ENCODE results near the gene DUSP7.

Gene DUSP7

DNA sequence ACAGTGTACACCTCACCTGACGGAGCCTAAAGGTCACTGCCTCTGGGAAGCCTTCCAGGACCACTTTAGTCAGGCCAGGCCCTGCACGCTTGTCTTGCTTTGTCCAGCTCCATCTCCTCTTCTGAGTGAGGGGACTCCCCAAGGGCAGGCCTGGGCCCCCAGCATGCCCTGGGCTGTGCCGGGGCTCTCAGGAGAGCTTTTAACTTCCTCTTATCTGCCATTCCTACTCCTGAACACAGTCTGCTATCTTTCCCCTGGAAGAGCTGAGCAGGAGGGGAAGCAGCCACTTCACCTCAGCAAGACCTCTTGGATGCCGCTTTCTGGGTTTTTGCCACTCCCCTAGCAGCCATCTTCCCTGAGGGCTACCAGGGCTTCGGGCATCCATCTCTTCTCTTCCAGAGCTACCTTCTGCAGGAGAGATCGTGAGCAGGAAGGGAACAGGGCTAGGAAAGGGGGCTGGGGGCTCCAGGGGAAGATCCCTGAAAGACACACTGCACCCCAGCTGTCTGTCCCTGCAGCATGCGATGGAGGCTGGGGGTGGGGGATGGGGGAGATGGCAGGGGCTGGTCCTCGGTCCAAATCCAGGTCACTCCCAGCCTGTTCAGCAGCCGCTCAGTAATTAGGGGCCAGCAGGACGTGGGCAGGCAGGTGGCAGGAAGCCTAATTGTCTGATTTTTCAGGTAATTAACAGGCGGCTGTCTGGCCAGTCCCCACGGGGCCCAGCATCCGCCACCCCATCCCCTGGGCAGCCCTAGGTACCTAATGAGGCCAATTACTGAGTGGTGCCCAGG lies 40.7 kb downstream of the DUSP7 start:
- TF ChIP-seq, protein P1, sequence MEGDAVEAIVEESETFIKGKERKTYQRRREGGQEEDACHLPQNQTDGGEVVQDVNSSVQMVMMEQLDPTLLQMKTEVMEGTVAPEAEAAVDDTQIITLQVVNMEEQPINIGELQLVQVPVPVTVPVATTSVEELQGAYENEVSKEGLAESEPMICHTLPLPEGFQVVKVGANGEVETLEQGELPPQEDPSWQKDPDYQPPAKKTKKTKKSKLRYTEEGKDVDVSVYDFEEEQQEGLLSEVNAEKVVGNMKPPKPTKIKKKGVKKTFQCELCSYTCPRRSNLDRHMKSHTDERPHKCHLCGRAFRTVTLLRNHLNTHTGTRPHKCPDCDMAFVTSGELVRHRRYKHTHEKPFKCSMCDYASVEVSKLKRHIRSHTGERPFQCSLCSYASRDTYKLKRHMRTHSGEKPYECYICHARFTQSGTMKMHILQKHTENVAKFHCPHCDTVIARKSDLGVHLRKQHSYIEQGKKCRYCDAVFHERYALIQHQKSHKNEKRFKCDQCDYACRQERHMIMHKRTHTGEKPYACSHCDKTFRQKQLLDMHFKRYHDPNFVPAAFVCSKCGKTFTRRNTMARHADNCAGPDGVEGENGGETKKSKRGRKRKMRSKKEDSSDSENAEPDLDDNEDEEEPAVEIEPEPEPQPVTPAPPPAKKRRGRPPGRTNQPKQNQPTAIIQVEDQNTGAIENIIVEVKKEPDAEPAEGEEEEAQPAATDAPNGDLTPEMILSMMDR (conservative IDR thresholded peaks at IDR 0.05; ENCODE audit: low read depth, low read length), result no peak
- DNase-seq (ENCODE audit: low read depth), result no peak
- no peak overlapping the region for H3K4me3 ChIP-seq (ENCODE audit: low read depth, low read length)

DNA sequence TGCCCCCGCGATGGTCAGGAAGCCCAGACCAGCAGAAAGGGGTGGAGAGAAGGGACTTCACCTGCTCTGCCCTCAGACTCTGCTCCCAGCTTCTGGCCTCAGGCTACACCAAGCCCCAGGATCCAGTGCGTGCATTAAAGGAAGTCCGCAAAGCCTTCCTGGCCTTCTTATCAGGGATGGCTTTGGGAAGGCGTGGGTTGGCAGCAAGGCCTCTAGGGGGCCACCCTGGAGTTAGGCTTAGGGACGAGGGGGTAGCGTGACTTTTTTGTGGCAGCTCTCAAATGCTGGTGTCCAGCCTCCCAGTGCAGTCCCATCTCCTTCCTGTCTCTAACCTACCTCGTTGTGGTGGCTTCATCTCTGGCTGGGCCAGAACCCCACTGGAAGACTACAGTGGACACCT lies 41.8 kb downstream of the DUSP7 start:
- no peak for DNase-seq (ENCODE audit: low read depth)
- H3K4me3 ChIP-seq (ENCODE audit: low read depth, low read length), result no peak overlapping the region
- TF ChIP-seq, protein P1 (conservative IDR thresholded peaks at IDR 0.05; ENCODE audit: low read depth, low read length), result peak; percentile 44

DNA sequence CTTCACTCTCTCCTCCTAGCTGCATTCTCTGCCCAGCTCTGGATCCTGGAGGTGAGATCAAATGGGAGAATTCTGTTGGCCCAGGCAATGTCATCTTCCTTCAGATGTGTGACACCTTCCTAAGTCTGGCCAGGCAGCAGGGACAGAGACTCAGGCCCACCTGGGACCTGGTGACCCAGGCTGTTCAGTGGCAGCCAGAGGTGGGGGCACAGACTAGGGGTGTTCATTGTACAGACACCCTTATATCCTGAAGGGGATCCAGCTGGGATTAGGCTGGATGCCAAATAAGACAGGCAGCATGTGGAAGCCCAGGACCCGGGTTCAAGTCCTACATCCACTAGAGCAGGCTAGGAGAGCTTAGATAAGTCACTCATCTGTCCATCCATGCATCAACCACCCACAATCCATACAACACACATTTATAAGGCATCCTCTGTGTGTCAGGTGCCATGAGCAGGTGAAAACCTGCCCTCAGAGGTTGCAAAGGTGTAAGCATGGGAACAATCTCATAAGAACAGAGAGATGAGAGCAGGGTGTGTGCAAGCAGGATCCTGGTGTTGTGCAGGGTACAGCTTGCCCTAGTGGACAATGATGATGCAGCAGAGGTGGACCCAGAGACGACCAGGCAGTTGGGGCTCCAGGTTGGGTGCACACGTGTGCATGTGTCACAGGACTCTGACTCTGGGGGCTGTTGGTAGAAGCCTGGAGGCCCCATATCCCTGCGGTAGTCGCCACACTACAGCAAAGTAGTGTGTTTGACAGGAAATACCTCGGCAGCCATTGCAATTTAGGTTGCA lies 42.4 kb downstream of the DUSP7 start:
- no peak overlapping the region for H3K4me3 ChIP-seq (ENCODE audit: low read depth, low read length)
- TF ChIP-seq, protein P1 (conservative IDR thresholded peaks at IDR 0.05; ENCODE audit: low read depth, low read length), result peak; percentile 28
- DNase-seq (ENCODE audit: low read depth), result no peak

DNA sequence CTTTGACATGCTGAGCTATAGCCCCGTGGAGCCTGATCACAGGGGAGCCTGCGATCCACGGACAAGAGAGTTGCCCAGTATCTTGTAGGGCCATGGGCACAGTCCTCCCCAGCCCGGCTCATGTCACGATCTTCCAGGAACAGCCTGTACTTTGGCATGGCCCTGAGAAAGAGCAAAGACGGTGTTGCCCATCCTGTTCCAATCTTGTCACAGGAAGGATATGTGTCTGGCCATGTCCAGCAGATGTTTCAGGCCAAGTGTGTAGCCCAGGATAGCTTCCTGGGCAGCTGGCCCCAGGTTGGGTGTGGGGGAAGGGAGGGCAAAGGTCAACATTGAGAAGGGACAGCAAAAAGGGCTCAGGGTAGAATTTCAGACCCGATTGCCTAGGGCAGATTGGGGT lies 43.7 kb downstream of the DUSP7 start:
- no peak overlapping the region for H3K4me3 ChIP-seq (ENCODE audit: low read depth, low read length)
- no peak for DNase-seq (ENCODE audit: low read depth)
- TF ChIP-seq, protein P1 (conservative IDR thresholded peaks at IDR 0.05; ENCODE audit: low read depth, low read length), result no peak

DNA sequence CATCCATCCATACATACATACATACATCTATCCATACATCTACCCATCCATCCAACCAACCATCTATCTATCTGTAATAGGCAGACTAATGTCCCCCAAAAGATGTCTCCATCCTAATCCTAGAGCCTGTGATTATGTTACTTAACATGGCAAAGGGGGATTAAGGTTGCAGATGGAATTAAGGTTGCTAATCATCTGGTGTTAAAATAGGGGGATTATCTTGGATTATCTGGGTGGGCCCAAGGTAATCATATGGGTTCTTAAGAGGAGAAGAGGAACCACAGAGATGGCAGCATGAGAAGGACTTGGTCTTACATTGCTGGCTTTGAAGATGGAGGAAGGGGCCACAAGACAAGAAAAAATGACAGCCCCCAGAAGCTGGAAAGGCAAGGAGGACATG lies 45.9 kb downstream of the DUSP7 start:
- TF ChIP-seq, protein P1 (conservative IDR thresholded peaks at IDR 0.05; ENCODE audit: low read depth, low read length), result no peak
- no peak overlapping the region for H3K4me3 ChIP-seq (ENCODE audit: low read depth, low read length)
- no peak for DNase-seq (ENCODE audit: low read depth)

DNA sequence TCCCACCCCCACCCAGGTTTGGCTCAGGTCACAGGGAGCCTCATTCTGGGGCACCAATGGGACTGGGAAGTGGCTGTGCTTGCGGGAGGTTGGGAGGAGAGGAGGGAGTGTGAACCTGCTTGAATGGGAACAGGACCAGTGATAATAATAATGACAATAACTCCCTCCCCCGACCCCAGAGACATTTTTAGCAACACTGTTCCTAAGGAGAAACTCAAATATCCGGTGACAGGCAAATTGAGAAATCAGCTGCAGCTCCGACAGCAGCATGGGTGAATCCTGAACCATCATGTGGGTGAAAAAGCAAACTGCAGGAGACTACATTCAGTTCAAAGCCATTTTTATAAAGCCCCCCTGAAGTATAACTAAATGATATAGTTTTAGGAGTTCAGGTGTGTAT lies 49.1 kb downstream of the DUSP7 start:
- TF ChIP-seq, protein P1 (conservative IDR thresholded peaks at IDR 0.05; ENCODE audit: low read depth, low read length), result no peak
- no peak overlapping the region for H3K4me3 ChIP-seq (ENCODE audit: low read depth, low read length)
- no peak for DNase-seq (ENCODE audit: low read depth)
